C4-2B (cell line): ENCODE data around the gene PIK3R5.

Experiments used
- CTCF ChIP-seq: fragments of 450-650 bp; conservative IDR thresholded peaks from 2 replicates; pipeline ENCODE4 v1.5.1; 2017; ENCODE audit warnings: mild to moderate bottlenecking
- ZFX ChIP-seq: fragments of 450-650 bp; IDR thresholded peaks from 2 replicates; pipeline ENCODE4 v1.6.1; 2017

GRCh38 chr17:8941980-8942622, 23.4 kb downstream of the PIK3R5 start:
- TF ChIP-seq CTCF, result no peak
- no peak for TF ChIP-seq ZFX
